Suprapubic skin (tissue), 4 donors: ENCODE data around the gene VWF. TPM values are rescaled to one million over a fixed set of nuclear protein-coding genes. Genes with fewer than 3 reads are reported as not detected.
A peak's percentile ranks its signal among the peaks of the same experiment; 100 is the strongest.

Experiments used
- DNase-seq, 2 donors: peaks; one replicate each; pipeline ENCODE4 v3.0.0-alpha.2; 2019; ENCODE audit warnings: low spot score in 2 of 2
- H3K27ac ChIP-seq: fragments of 200-600 bp; sonication (generic); one replicate; pipeline ENCODE4 v1.5.1; 2019
- H3K27me3 ChIP-seq: fragments of 200-600 bp; sonication (generic); one replicate; pipeline ENCODE4 v1.5.1; 2019
- H3K36me3 ChIP-seq: fragments of 200-600 bp; sonication (generic); one replicate; pipeline ENCODE4 v1.5.1; 2019
- H3K4me1 ChIP-seq: fragments of 200-600 bp; sonication (generic); one replicate; pipeline ENCODE4 v1.5.1; 2019
- H3K4me3 ChIP-seq: fragments of 200-600 bp; sonication (generic); one replicate; pipeline ENCODE4 v1.5.1; 2019; ENCODE audit warnings: mild to moderate bottlenecking
- H3K9me3 ChIP-seq: fragments of 200-600 bp; sonication (generic); one replicate; pipeline ENCODE4 v1.5.1; 2019
- CTCF ChIP-seq, 2 donors: fragments of 200-600 bp in 1 of 2; fragments of 450-650 bp in 1 of 2; sonication (generic) in 1 of 2; IDR thresholded peaks; one replicate each; pipeline ENCODE4 v1.5.1; 2016 to 2019; ENCODE audit warnings: antibody characterized with exemption in 2 of 2, mild to moderate bottlenecking in 1 of 2, moderate library complexity in 1 of 2
- EP300 ChIP-seq: sonication (generic); formaldehyde crosslinking; IDR thresholded peaks from one replicate; pipeline ENCODE4 v1.6.1; 2017; ENCODE audit warnings: antibody characterized with exemption
- POLR2A ChIP-seq, 2 donors: fragments of 450-650 bp; IDR thresholded peaks; one replicate each; pipeline ENCODE4 v1.6.1; 2017; ENCODE audit warnings: antibody characterized with exemption in 2 of 2, mild to moderate bottlenecking in 2 of 2, moderate library complexity in 2 of 2
- POLR2AphosphoS5 ChIP-seq, 3 donors: sonication (generic); formaldehyde crosslinking; IDR thresholded peaks; one replicate each; pipeline ENCODE4 v1.6.1; 2017; ENCODE audit warnings: antibody characterized with exemption in 3 of 3
- WGBS: methylation state at CpG from one replicate; pipeline ENCODE4 v1.1.5; 2018; 5-methylcytosine and 5-hydroxymethylcytosine counted together
- total RNA-seq, 4 donors: library from RNA; depleted of rRNA; stranded (reverse); fragments of >200 nt; gene quantifications; one replicate each; pipeline ENCODE4 v1.1.0, GENCODE V29; 2016

The VWF gene
- total RNA-seq, 4 donors from 2014 or later = 35.5 to 91.7 (median 61.7) TPM

GRCh38 chr12:5925646-5926045 lies 198.8 kb downstream of the VWF start:
- H3K4me3 ChIP-seq = no peak overlapping the region
- TF ChIP-seq EP300 = no peak
- TF ChIP-seq POLR2AphosphoS5 (IDR thresholded peaks at IDR 0.05) = no peak
- no peak for TF ChIP-seq POLR2A (IDR thresholded peaks at IDR 0.05)
- TF ChIP-seq CTCF (IDR thresholded peaks at IDR 0.05) = no peak

GRCh38 chr12:5924342-5924741 lies 200.1 kb downstream of the VWF start:
- no peak for TF ChIP-seq POLR2AphosphoS5 (IDR thresholded peaks at IDR 0.05)
- no peak for TF ChIP-seq EP300
- no peak for TF ChIP-seq POLR2A (IDR thresholded peaks at IDR 0.05)
- TF ChIP-seq CTCF (IDR thresholded peaks at IDR 0.05) = no peak
- DNase-seq = peak in 1 of 2 donors; percentile 69
- Histone ChIP-seq H3K27me3 (no peaks in the 10 kb centered on the region), H3K4me1 (no peaks in the 10 kb centered on the region), H3K36me3 (no peaks in the 10 kb centered on the region), H3K9me3 (no peaks in the 10 kb centered on the region), H3K27ac (no peak overlapping the region), H3K4me3 (no peak overlapping the region)
- 68% methylated on average over 7 of the region's 7 CpGs for whole genome bisulfite sequencing

More at GRCh38 chr12:5925646-5926045, 198.8 kb downstream of the VWF start:
- Histone ChIP-seq H3K27ac (no peak overlapping the region), H3K27me3 (peaks cover 3% of the 10 kb centered on the region), H3K36me3 (no peaks in the 10 kb centered on the region), H3K9me3 (no peaks in the 10 kb centered on the region), H3K4me1 (no peaks in the 10 kb centered on the region)
- peak in 1 of 2 donors; percentile 35 for DNase-seq
- WGBS = 83% methylated on average over 9 of the region's 9 CpGs

GRCh38 chr12:5923751-5924150 lies 200.7 kb downstream of the VWF start:
- DNase-seq = no peak
- no peaks in the 10 kb centered on the region for H3K27me3 ChIP-seq
- no peaks in the 10 kb centered on the region for H3K9me3 ChIP-seq
- no peak overlapping the region for H3K4me3 ChIP-seq
- H3K4me1 ChIP-seq = no peaks in the 10 kb centered on the region
- TF ChIP-seq POLR2A (IDR thresholded peaks at IDR 0.05) = no peak
- no peak for TF ChIP-seq POLR2AphosphoS5 (IDR thresholded peaks at IDR 0.05)
- no peak for TF ChIP-seq EP300
- TF ChIP-seq CTCF (IDR thresholded peaks at IDR 0.05) = no peak
- 54% methylated on average over 5 of the region's 5 CpGs for WGBS
- H3K27ac ChIP-seq = no peak overlapping the region
- H3K36me3 ChIP-seq = no peaks in the 10 kb centered on the region

GRCh38 chr12:5923043-5923605 lies 201.3 kb downstream of the VWF start:
- 70% methylated on average over 12 of the region's 14 CpGs for WGBS
- no peaks in the 10 kb centered on the region for H3K27me3 ChIP-seq
- H3K36me3 ChIP-seq = no peaks in the 10 kb centered on the region
- H3K27ac ChIP-seq = no peak overlapping the region
- H3K9me3 ChIP-seq = no peaks in the 10 kb centered on the region
- no peak overlapping the region for H3K4me3 ChIP-seq
- H3K4me1 ChIP-seq = no peaks in the 10 kb centered on the region
- peak in 1 of 2 donors; percentile 48 for DNase-seq
- no peak for TF ChIP-seq POLR2AphosphoS5 (IDR thresholded peaks at IDR 0.05)
- TF ChIP-seq CTCF (IDR thresholded peaks at IDR 0.05) = no peak
- TF ChIP-seq EP300 = no peak

GRCh38 chr12:5921966-5922899 lies 202.2 kb downstream of the VWF start:
- Histone ChIP-seq H3K9me3 (no peaks in the 10 kb centered on the region), H3K36me3 (no peaks in the 10 kb centered on the region), H3K27ac (no peak overlapping the region), H3K4me1 (no peaks in the 10 kb centered on the region), H3K4me3 (no peak overlapping the region), H3K27me3 (no peaks in the 10 kb centered on the region)
- TF ChIP-seq CTCF (IDR thresholded peaks at IDR 0.05) = no peak
- TF ChIP-seq POLR2AphosphoS5 (IDR thresholded peaks at IDR 0.05) = no peak
- no peak for TF ChIP-seq POLR2A (IDR thresholded peaks at IDR 0.05)
- TF ChIP-seq EP300 = no peak
- DNase-seq = peak in 1 of 2 donors; percentile 28
- 68% methylated on average over 12 of the region's 15 CpGs for WGBS
